Measurements from ENCODE around the gene STARD3. TPM values are rescaled to one million over a fixed set of nuclear protein-coding genes. Genes with fewer than 3 reads are reported as not detected.
"Not testable (repeated sequence)": the region's sequence is repeated elsewhere in the genome, so short reads cannot be mapped to it uniquely, and the experiment has no call there.

Gene STARD3
- total RNA-seq, result 51.8 and 58.2 TPM in 2 replicates

- ATAC-seq (ENCODE audit: low read depth), result peak; percentile 92
- Mint-ChIP-seq H3K4me3 (peak within 1 kb of the TSS; percentile 90), H3K27ac (peak within 1 kb of the TSS; percentile 86), H3K9me3 (no peaks in the 10 kb centered on the region), H3K36me3 (ENCODE audit: low read depth) (peaks cover 4% of the 10 kb centered on the region), H3K4me1 (peaks cover 63% of the 10 kb centered on the region), H3K27me3 (no peaks in the 10 kb centered on the region)
- TF ChIP-seq, protein P1, sequence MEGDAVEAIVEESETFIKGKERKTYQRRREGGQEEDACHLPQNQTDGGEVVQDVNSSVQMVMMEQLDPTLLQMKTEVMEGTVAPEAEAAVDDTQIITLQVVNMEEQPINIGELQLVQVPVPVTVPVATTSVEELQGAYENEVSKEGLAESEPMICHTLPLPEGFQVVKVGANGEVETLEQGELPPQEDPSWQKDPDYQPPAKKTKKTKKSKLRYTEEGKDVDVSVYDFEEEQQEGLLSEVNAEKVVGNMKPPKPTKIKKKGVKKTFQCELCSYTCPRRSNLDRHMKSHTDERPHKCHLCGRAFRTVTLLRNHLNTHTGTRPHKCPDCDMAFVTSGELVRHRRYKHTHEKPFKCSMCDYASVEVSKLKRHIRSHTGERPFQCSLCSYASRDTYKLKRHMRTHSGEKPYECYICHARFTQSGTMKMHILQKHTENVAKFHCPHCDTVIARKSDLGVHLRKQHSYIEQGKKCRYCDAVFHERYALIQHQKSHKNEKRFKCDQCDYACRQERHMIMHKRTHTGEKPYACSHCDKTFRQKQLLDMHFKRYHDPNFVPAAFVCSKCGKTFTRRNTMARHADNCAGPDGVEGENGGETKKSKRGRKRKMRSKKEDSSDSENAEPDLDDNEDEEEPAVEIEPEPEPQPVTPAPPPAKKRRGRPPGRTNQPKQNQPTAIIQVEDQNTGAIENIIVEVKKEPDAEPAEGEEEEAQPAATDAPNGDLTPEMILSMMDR (IDR thresholded peaks at IDR 0.05), result no peak
- POLR2A ChIA-PET, result interaction anchor here (0.6 to 2.0 kb wide), 2 partner anchors 33 to 51 kb away, joined by 3 to 6 read pairs; partner anchors contain the start of gene PGAP3
- DNase-seq, result peak; percentile 90
- CTCF ChIA-PET, result interaction anchor here (0.6 to 1.9 kb wide), 4 partner anchors 14 to 89 kb away, joined by 3 to 8 read pairs (median 5); partner anchors contain the start of gene PNMT
- intact Hi-C loops (cut with micrococcal nuclease), result loop anchor here (1.0 to 5.0 kb wide), 8 partner anchors 14 to 345 kb away; partner anchors contain the start of genes MIEN1 and PSMD3
Measured at GRCh38 chr17:39636927-39637736, at the start of gene STARD3. Gene STARD3 (plus strand): TSS chr17:39637144. CDS start chr17:39653532, 16,388 bp downstream.

DNA sequence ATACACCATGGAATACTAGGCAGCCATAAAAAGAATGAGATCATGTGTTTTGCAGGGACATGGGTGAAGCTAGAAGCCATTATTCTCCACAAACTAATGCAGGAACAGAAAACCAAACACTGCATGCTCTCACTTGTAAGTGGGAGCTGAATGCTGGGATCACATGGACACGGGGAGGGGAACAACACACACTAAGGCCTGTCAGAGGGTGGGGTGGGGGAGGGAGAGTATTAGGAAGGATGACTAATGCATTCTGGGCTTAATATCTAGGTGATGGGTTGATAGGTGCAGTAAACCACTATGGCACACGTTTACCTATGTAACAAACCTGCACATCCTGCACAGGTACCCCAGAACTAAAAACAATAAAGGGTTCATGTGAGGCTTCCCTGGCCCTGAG is 46.8 kb upstream of the STARD3 start:
- ATAC-seq (ENCODE audit: low read depth); H3K4me3 Mint-ChIP-seq; H3K27ac Mint-ChIP-seq; POLR2A ChIA-PET; intact Hi-C loops (cut with micrococcal nuclease); H3K9me3 Mint-ChIP-seq; CTCF ChIA-PET; H3K4me1 Mint-ChIP-seq; DNase-seq; H3K36me3 Mint-ChIP-seq (ENCODE audit: low read depth): not testable (repeated sequence)
- peaks cover 33% of the 10 kb centered on the region for H3K27me3 Mint-ChIP-seq

- intact Hi-C loops (cut with micrococcal nuclease), result no loop called here
- no peak for ATAC-seq (ENCODE audit: low read depth)
- Mint-ChIP-seq H3K4me3 (no peak overlapping the region), H3K4me1 (peaks cover 5% of the 10 kb centered on the region), H3K27ac (no peak overlapping the region), H3K9me3 (peaks cover 2% of the 10 kb centered on the region), H3K27me3 (peaks cover 47% of the 10 kb centered on the region), H3K36me3 (ENCODE audit: low read depth) (no peaks in the 10 kb centered on the region)
- ChIA-PET POLR2A (interaction anchor here (0.5 to 0.6 kb wide), 2 partner anchors 123 to 527 kb away, joined by 3 to 4 read pairs; no protein-coding TSS in a partner anchor), CTCF (interaction anchor here (0.7 kb wide), 1 partner anchor 50 kb away, joined by 4 read pairs; no protein-coding TSS in a partner anchor)
- TF ChIP-seq, protein P1 (IDR thresholded peaks at IDR 0.05), result no peak
- DNase-seq, result no peak
Measured at GRCh38 chr17:39591958-39592954, 44.7 kb upstream of the STARD3 start.

DNA sequence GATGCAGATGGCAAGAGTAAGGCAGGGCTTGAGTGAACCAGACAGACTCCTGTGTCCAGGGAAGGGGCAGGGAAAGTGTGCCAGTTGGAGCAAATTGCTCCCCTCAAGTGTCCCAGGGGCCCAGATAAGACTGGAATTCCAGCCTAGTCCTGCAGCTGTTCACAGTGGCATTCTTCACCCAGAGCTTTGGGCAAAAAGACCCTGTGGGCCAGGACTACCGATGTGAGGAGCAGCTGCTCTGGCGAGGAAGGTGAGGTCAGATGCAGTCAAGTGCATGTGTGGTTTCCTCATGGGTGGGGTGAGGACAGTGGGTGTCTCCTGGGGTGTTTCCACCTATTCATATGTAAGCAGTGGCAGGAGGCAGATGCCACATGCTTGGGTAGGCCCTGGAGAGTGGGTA is 43.6 kb upstream of the STARD3 start:
- Mint-ChIP-seq H3K36me3 (ENCODE audit: low read depth) (no peaks in the 10 kb centered on the region), H3K27me3 (peaks cover 55% of the 10 kb centered on the region), H3K27ac (no peak overlapping the region), H3K4me1 (peaks cover 15% of the 10 kb centered on the region), H3K4me3 (no peak overlapping the region), H3K9me3 (peaks cover 2% of the 10 kb centered on the region)
- CTCF ChIA-PET, result no interaction called here
- TF ChIP-seq, protein P1 (IDR thresholded peaks at IDR 0.05), result no peak
- ATAC-seq (ENCODE audit: low read depth), result no peak
- no peak for DNase-seq
- intact Hi-C loops (cut with micrococcal nuclease), result no loop called here
- POLR2A ChIA-PET, result no interaction called here

GRCh38 chr17:39595294-39595693 is 41.6 kb upstream of the STARD3 start:
- TF ChIP-seq, protein P1 (IDR thresholded peaks at IDR 0.05), result no peak
- DNase-seq (no peak), ATAC-seq (ENCODE audit: low read depth) (no peak)
- Mint-ChIP-seq H3K9me3 (peaks cover 2% of the 10 kb centered on the region), H3K4me3 (no peak overlapping the region), H3K27me3 (peaks cover 60% of the 10 kb centered on the region), H3K36me3 (ENCODE audit: low read depth) (no peaks in the 10 kb centered on the region), H3K27ac (no peak overlapping the region), H3K4me1 (peaks cover 26% of the 10 kb centered on the region)
- ChIA-PET POLR2A (no interaction called here), CTCF (no interaction called here)
- intact Hi-C loops (cut with micrococcal nuclease), result no loop called here

All from activated B cell treated with CpG ODN at 0.5 μM for 24 hours (primary cell).